Caco-2 (cell line): ENCODE data around the gene ZDHHC4. TPM values are rescaled to one million over a fixed set of nuclear protein-coding genes. Genes with fewer than 3 reads are reported as not detected.

Experiments
- BruUV-seq: library from RNA; stranded (reverse); fragments of 400-500 nt; replicated peaks from 2 replicates; lab custom pipeline; 2021; lab: Mats Ljungman, UMichigan
- CTCF ChIA-PET: fragments of 300-600 bp; sonication (Branson Sonifier 250); formaldehyde crosslinking; loops from one replicate; lab custom pipeline; 2022; ENCODE audit warnings: antibody characterized with exemption; lab: Charles Lee
- POLR2A ChIA-PET: fragments of 300-600 bp; sonication (Branson Sonifier 250); formaldehyde crosslinking; loops from one replicate; lab custom pipeline; 2022; ENCODE audit warnings: antibody characterized with exemption; lab: Charles Lee
- DNase-seq, 2 experiments: peaks; one replicate each; pipeline versions ENCODE4 v3.0.0 to v3.0.0-alpha.2; 2020 to 2022
- H3K27me3 ChIP-seq: replicated peaks from 2 replicates; pipeline ENCODE4 v1.6.0; 2011; ENCODE audit warnings: low read length; ENCODE audit not compliant: control insufficient read depth, insufficient read depth
- H3K36me3 ChIP-seq: 2 replicates; pipeline ENCODE4 v1.5.1; 2011; ENCODE audit warnings: low read length; ENCODE audit not compliant: control insufficient read depth, insufficient read depth
- H3K4me1 ChIP-seq: fragments of 250-450 bp; sonication (Bioruptor Pico); 2 replicates; pipeline ENCODE4 v1.5.1; 2020; ENCODE audit warnings: mild to moderate bottlenecking
- H3K4me3 ChIP-seq: 2 replicates; pipeline ENCODE4 v1.5.1; 2011; ENCODE audit warnings: low read depth, mild to moderate bottlenecking, control low read depth, low read length
- H3K9me3 ChIP-seq: fragments of 250-450 bp; sonication (Bioruptor Pico); 2 replicates; pipeline ENCODE4 v1.5.1; 2020; ENCODE audit warnings: mild to moderate bottlenecking, moderate library complexity
- H3K27ac Mint-ChIP-seq: one replicate; pipeline ENCODE4 v1.8.0; 2022; ENCODE audit warnings: mixed read lengths; ENCODE audit not compliant: unreplicated experiment
- H3K27me3 Mint-ChIP-seq: one replicate; pipeline ENCODE4 v1.8.0; 2022; ENCODE audit warnings: mixed read lengths; ENCODE audit not compliant: insufficient read depth, unreplicated experiment
- H3K36me3 Mint-ChIP-seq: one replicate; pipeline ENCODE4 v1.8.0; 2022; ENCODE audit warnings: mild to moderate bottlenecking, mixed read lengths; ENCODE audit not compliant: insufficient read depth, unreplicated experiment
- H3K4me1 Mint-ChIP-seq: one replicate; pipeline ENCODE4 v1.8.0; 2022; ENCODE audit warnings: low read depth, mixed read lengths; ENCODE audit not compliant: unreplicated experiment
- H3K4me3 Mint-ChIP-seq: one replicate; pipeline ENCODE4 v1.8.0; 2022; ENCODE audit warnings: mild to moderate bottlenecking, moderate library complexity, mixed read lengths; ENCODE audit not compliant: unreplicated experiment
- H3K9me3 Mint-ChIP-seq: one replicate; pipeline ENCODE4 v1.8.0; 2022; ENCODE audit warnings: mixed read lengths; ENCODE audit not compliant: unreplicated experiment
- CTCF ChIP-seq, 2 experiments: fragments of 200-600 bp in 1 of 2; IDR thresholded peaks; 1 replicate in 1 of 2; 2 replicates in 1 of 2; pipeline versions ENCODE4 v1.5.1 to v1.8.0; 2011 to 2022; ENCODE audit warnings: antibody characterized with exemption in 1 of 2, control low read depth in 1 of 2, inconsistent platforms in 1 of 2, low read depth in 1 of 2, low read length in 1 of 2, mild to moderate bottlenecking in 1 of 2, moderate library complexity in 1 of 2; ENCODE audit not compliant: insufficient read depth in 1 of 2, severe bottlenecking in 1 of 2, unreplicated experiment in 1 of 2
- intact Hi-C: fragments of 100-400 bp; cut with micrococcal nuclease; formaldehyde crosslinking; loops from one replicate; pipeline ENCODE4 v1.10.0; 2022; ENCODE audit not compliant: unreplicated experiment
- total RNA-seq: library from RNA; stranded (reverse); gene quantifications from 2 replicates; pipeline ENCODE4 v1.2.3, GENCODE V29; 2022

Gene ZDHHC4
- total RNA-seq, 1 experiment from 2014 or later, result 78.9 TPM

- H3K4me1 Mint-ChIP-seq, result no peaks in the 10 kb centered on the region
- Histone ChIP-seq H3K36me3 (no peaks in the 10 kb centered on the region), H3K9me3 (no peaks in the 10 kb centered on the region), H3K27me3 (no peaks in the 10 kb centered on the region), H3K4me1 (peaks cover 5% of the 10 kb centered on the region), H3K4me3 (no peak overlapping the region)
- no peak overlapping the region for H3K27ac Mint-ChIP-seq
- CTCF ChIA-PET, result interaction anchor here (0.5 kb wide), 1 partner anchor 16 kb away, joined by 3 read pairs; no protein-coding TSS in a partner anchor
- H3K4me3 Mint-ChIP-seq, result no peak overlapping the region
- H3K36me3 Mint-ChIP-seq, result peaks cover 32% of the 10 kb centered on the region
- intact Hi-C loops, result no loop called here
- TF ChIP-seq CTCF (IDR thresholded peaks at IDR 0.05; ENCODE audit: insufficient read depth in 1 of 2, low read depth in 1 of 2, low read length in 1 of 2, severe bottlenecking in 1 of 2, unreplicated experiment in 1 of 2), result no peak
- no TSS peak for BruUV-seq
- H3K9me3 Mint-ChIP-seq, result no peaks in the 10 kb centered on the region
- no peaks in the 10 kb centered on the region for H3K27me3 Mint-ChIP-seq
- DNase-seq, result no peak
- POLR2A ChIA-PET, result no interaction called here
Observed at GRCh38 chr7:6608794-6609193, 31.5 kb downstream of the ZDHHC4 start.

GRCh38 chr7:6612819-6613218, 35.6 kb downstream of the ZDHHC4 start:
- Mint-ChIP-seq H3K27ac (no peak overlapping the region), H3K4me3 (no peak overlapping the region), H3K9me3 (no peaks in the 10 kb centered on the region), H3K27me3 (no peaks in the 10 kb centered on the region), H3K36me3 (peaks cover 11% of the 10 kb centered on the region), H3K4me1 (no peaks in the 10 kb centered on the region)
- no peak for DNase-seq
- intact Hi-C loops, result loop anchor here (10.0 kb wide), 1 partner anchor 322 kb away; no protein-coding TSS in a partner anchor
- ChIA-PET CTCF (no interaction called here), POLR2A (interaction anchor here (0.6 kb wide), 1 partner anchor 96 kb away, joined by 5 read pairs; no protein-coding TSS in a partner anchor)
- no peak for TF ChIP-seq CTCF (IDR thresholded peaks at IDR 0.05; ENCODE audit: insufficient read depth in 1 of 2, low read depth in 1 of 2, low read length in 1 of 2, severe bottlenecking in 1 of 2, unreplicated experiment in 1 of 2)
- Histone ChIP-seq H3K27me3 (no peaks in the 10 kb centered on the region), H3K9me3 (no peaks in the 10 kb centered on the region), H3K4me1 (peaks cover 16% of the 10 kb centered on the region), H3K4me3 (no peak overlapping the region), H3K36me3 (no peaks in the 10 kb centered on the region)
- BruUV-seq, result no TSS peak

- Mint-ChIP-seq H3K36me3 (peaks cover 11% of the 10 kb centered on the region), H3K4me3 (peak overlapping the region; percentile 27), H3K27me3 (no peaks in the 10 kb centered on the region), H3K4me1 (no peaks in the 10 kb centered on the region), H3K27ac (no peak overlapping the region), H3K9me3 (no peaks in the 10 kb centered on the region)
- H3K27me3 ChIP-seq, result no peaks in the 10 kb centered on the region
- intact Hi-C loops, result loop anchor here (10.0 kb wide), 1 partner anchor 321 kb away; no protein-coding TSS in a partner anchor
- no peaks in the 10 kb centered on the region for H3K36me3 ChIP-seq
- CTCF ChIA-PET, result no interaction called here
- POLR2A ChIA-PET, result no interaction called here
- H3K4me3 ChIP-seq, result no peak overlapping the region
- peak; percentile 53 to 71 for DNase-seq
- H3K4me1 ChIP-seq, result peaks cover 16% of the 10 kb centered on the region
- TF ChIP-seq CTCF (IDR thresholded peaks at IDR 0.05; ENCODE audit: insufficient read depth in 1 of 2, low read depth in 1 of 2, low read length in 1 of 2, severe bottlenecking in 1 of 2, unreplicated experiment in 1 of 2), result no peak
- H3K9me3 ChIP-seq, result no peaks in the 10 kb centered on the region
- BruUV-seq, result no TSS peak
Observed at GRCh38 chr7:6613706-6614105, 36.5 kb downstream of the ZDHHC4 start.
